Endothelial cell of umbilical vein (primary cell): ENCODE data around the gene UBAP1. TPM values are rescaled to one million over a fixed set of nuclear protein-coding genes. Genes with fewer than 3 reads are reported as not detected.
"Not testable (repeated sequence)": the region's sequence is repeated elsewhere in the genome, so short reads cannot be mapped to it uniquely, and the experiment has no call there.

ENCODE experiments used
- BruUV-seq: library from RNA; stranded (reverse); fragments of 400-500 nt; replicated peaks from 2 replicates; lab custom pipeline; 2021; lab: Mats Ljungman, UMichigan
- CTCF ChIA-PET: fragments of 300-600, 350-600 bp; sonication (Branson Sonifier 250); formaldehyde crosslinking; loops from one replicate; lab custom pipeline; 2021; ENCODE audit warnings: antibody characterized with exemption, inconsistent platforms; lab: Charles Lee
- POLR2A ChIA-PET: fragments of 300-600, 350-600 bp; sonication (Branson Sonifier 250); formaldehyde crosslinking; loops from one replicate; lab custom pipeline; 2021; ENCODE audit warnings: antibody characterized with exemption, inconsistent platforms; lab: Charles Lee
- DNase-seq: peaks from one replicate; pipeline ENCODE4 v3.0.0-alpha.2; 2011; ENCODE audit warnings: low read depth, low spot score
- FAIRE-seq: peaks from 2 replicates; lab custom pipeline; 2011; peaks lifted over from hg19 to GRCh38; lab: Jason Lieb, UNC
- H2AFZ ChIP-seq: 2 replicates; pipeline ENCODE4 v1.6.0; 2012; ENCODE audit warnings: low read depth, low read length, control low read depth, inconsistent platforms
- H3K27ac ChIP-seq: 2 replicates; pipeline ENCODE4 v1.5.1; 2011; ENCODE audit warnings: low read depth, mild to moderate bottlenecking, control low read depth, low read length, moderate library complexity; ENCODE audit not compliant: insufficient read depth
- H3K27me3 ChIP-seq, 2 experiments: 2 replicates each; pipeline versions ENCODE4 v1.6.0 to v1.6.1; 2011; ENCODE audit warnings: low read length in 2 of 2, mixed read lengths in 1 of 2; ENCODE audit not compliant: control insufficient read depth in 2 of 2, insufficient read depth in 2 of 2
- H3K36me3 ChIP-seq, 2 experiments: 2 replicates in 1 of 2; 3 replicates in 1 of 2; pipeline ENCODE4 v1.5.1; 2011; ENCODE audit warnings: low read length in 2 of 2, mild to moderate bottlenecking in 1 of 2, moderate library complexity in 1 of 2; ENCODE audit not compliant: control insufficient read depth in 2 of 2, insufficient read depth in 2 of 2; ENCODE audit errors: extremely low read depth in 1 of 2
- H3K4me1 ChIP-seq: 3 replicates; pipeline ENCODE4 v1.5.1; 2011; ENCODE audit warnings: mild to moderate bottlenecking, low read length; ENCODE audit not compliant: control insufficient read depth, insufficient read depth; ENCODE audit errors: extremely low read depth
- H3K4me2 ChIP-seq: 2 replicates; pipeline ENCODE4 v1.6.1; 2011; ENCODE audit warnings: low read length, control low read depth, mixed read lengths; ENCODE audit not compliant: insufficient read depth
- H3K4me3 ChIP-seq, 3 experiments: fragments of 200-600 bp in 1 of 3; sonication (generic), shearing (Covaris generic) in 1 of 3; replicated peaks in 1 of 3; 2 replicates each; pipeline ENCODE4 v1.5.1; 2011 to 2016; ENCODE audit warnings: control low read depth in 3 of 3, low read length in 3 of 3, mild to moderate bottlenecking in 2 of 3, inconsistent platforms in 1 of 3, low read depth in 1 of 3, moderate library complexity in 1 of 3; ENCODE audit not compliant: insufficient read depth in 1 of 3
- H3K79me2 ChIP-seq: 2 replicates; pipeline ENCODE4 v1.6.0; 2012; ENCODE audit warnings: low read length, inconsistent platforms; ENCODE audit not compliant: control insufficient read depth, insufficient read depth
- H3K9ac ChIP-seq: replicated peaks from 2 replicates; pipeline ENCODE3; 2011; ENCODE audit warnings: low read length, control low read depth; ENCODE audit not compliant: insufficient read depth; ENCODE audit errors: extremely low read depth
- H3K9me1 ChIP-seq: replicated peaks from 3 replicates; pipeline ENCODE4 v1.6.0; 2011; ENCODE audit warnings: mild to moderate bottlenecking, low read length; ENCODE audit not compliant: control insufficient read depth, insufficient read depth; ENCODE audit errors: extremely low read depth
- H3K9me3 ChIP-seq: replicated peaks from 2 replicates; pipeline ENCODE4 v1.5.1; 2012; ENCODE audit warnings: low read length, inconsistent platforms; ENCODE audit not compliant: control insufficient read depth, insufficient read depth
- H4K20me1 ChIP-seq: replicated peaks from 2 replicates; pipeline ENCODE3; 2011; ENCODE audit warnings: mild to moderate bottlenecking, low read length; ENCODE audit not compliant: control insufficient read depth, insufficient read depth; ENCODE audit errors: extremely low read depth
- JUN ChIP-seq: IDR thresholded peaks from 2 replicates; pipeline ENCODE4 v1.6.1; 2011; ENCODE audit warnings: borderline replicate concordance, low read depth; ENCODE audit not compliant: insufficient read length, insufficient read depth
- dilution Hi-C: fragments of 300-500 bp; cut with MboI; formaldehyde crosslinking; loops from one replicate; pipeline ENCODE4 v1.15.0; 2019; ENCODE audit warnings: low sequenced_read_pairs; ENCODE audit not compliant: extremely low pct_ligation_motif_present
- intact Hi-C: fragments of 100-400 bp; cut with micrococcal nuclease; formaldehyde crosslinking; loops from one replicate; pipeline ENCODE4 v1.10.0; 2022
- polyA plus RNA-seq, 4 experiments: library from polyadenylated mRNA; depleted of rRNA in 3 of 4; stranded (reverse) in 3 of 4; unstranded in 1 of 4; fragments of >200 nt; gene quantifications; 2 replicates each; pipeline versions ENCODE4 v1.2.1 to v1.2.3, GENCODE V29; 2011 to 2012; ENCODE audit warnings: missing spikeins in 1 of 4
- total RNA-seq: library from RNA; stranded (reverse); gene quantifications from 2 replicates; pipeline ENCODE4 v1.2.3, GENCODE V29; 2021

Gene UBAP1
- total and polyA plus RNA-seq, 2 donors (not counting 3 experiments of a cell fraction or from before 2014, with no cell fraction given): 38.8 TPM

- H3K4me1 ChIP-seq: peaks cover 4% of the 10 kb centered on the region
- H3K36me3 ChIP-seq: no peaks in the 10 kb centered on the region
- dilution Hi-C loops (no loop called here), intact Hi-C loops (no loop called here)
- no peak overlapping the region for H2AFZ ChIP-seq
- BruUV-seq: no TSS peak
- FAIRE-seq (no peak), DNase-seq (no peak)
- CTCF ChIA-PET: no interaction called here
- H3K27me3 ChIP-seq: no peaks in the 10 kb centered on the region
- H3K9ac ChIP-seq: no peak overlapping the region
- H3K4me3 ChIP-seq: no peak overlapping the region
- TF ChIP-seq JUN: no peak
- H3K79me2 ChIP-seq: peaks cover 74% of the 10 kb centered on the region
- POLR2A ChIA-PET: no interaction called here
- no peak overlapping the region for H3K27ac ChIP-seq
- H4K20me1 ChIP-seq: peaks cover 12% of the 10 kb centered on the region
- no peaks in the 10 kb centered on the region for H3K9me3 ChIP-seq
- H3K9me1 ChIP-seq: no peaks in the 10 kb centered on the region
- H3K4me2 ChIP-seq: no peak overlapping the region
Measured at GRCh38 chr9:34195143-34195542, 16.3 kb downstream of the UBAP1 start.

GRCh38 chr9:34197286-34197685 lies 18.4 kb downstream of the UBAP1 start:
- dilution Hi-C loops, H3K9me3 ChIP-seq, H3K4me3 ChIP-seq, H3K9me1 ChIP-seq, H3K27me3 ChIP-seq, H3K9ac ChIP-seq, DNase-seq, H3K36me3 ChIP-seq, H3K27ac ChIP-seq, H2AFZ ChIP-seq, intact Hi-C loops, FAIRE-seq, BruUV-seq, H3K4me2 ChIP-seq, H4K20me1 ChIP-seq, H3K4me1 ChIP-seq: not testable (repeated sequence)
- peaks cover 73% of the 10 kb centered on the region for H3K79me2 ChIP-seq
- POLR2A ChIA-PET: interaction anchor here (1.5 kb wide), 1 partner anchor 19 kb away, joined by 4 read pairs; the partner anchor contains the start of gene UBAP1
- CTCF ChIA-PET: interaction anchor here (1.8 kb wide), 1 partner anchor 13 kb away, joined by 4 read pairs; no protein-coding TSS in a partner anchor
